ENCODE measurements around the gene RPL11. TPM values are rescaled to one million over a fixed set of nuclear protein-coding genes. Genes with fewer than 3 reads are reported as not detected.
"Not testable (repeated sequence)": the region's sequence is repeated elsewhere in the genome, so short reads cannot be mapped to it uniquely, and the experiment has no call there.

Gene RPL11
- total RNA-seq, 5 donors from 2014 or later (not counting 1 experiment from before 2014, with no cell fraction given): 1,758 to 2,043 (median 1,921) TPM

DNA sequence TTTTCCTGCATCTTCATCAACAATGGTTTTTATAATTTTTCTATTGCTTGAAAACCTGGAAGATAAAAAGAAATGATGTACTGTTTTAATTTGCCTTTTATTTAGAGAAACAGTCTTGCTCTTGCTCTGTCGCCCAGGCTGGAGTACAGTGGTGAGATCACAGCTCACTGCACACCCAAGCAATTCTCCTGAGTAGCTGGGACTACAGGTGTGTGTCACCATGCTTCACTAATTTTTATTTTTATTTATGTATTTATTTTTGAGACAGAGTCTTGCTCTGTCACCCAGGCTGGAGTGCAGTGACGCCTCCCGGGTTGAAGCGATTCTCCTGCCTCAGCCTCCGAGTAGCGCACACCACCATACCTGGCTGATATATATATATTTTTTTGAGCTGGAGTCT is 43.0 kb upstream of the RPL11 start:
- peaks cover 0 to 8% of the 10 kb centered on the region in 2 donors for H3K27me3 Mint-ChIP-seq
- H3K27ac Mint-ChIP-seq: no peak overlapping the region
- no peak for DNase-seq
- Histone ChIP-seq H3K27me3 (replicated peaks in 1 of 2; ENCODE audit: control insufficient read depth in 2 of 2, extremely low read depth in 1 of 2, insufficient read depth in 2 of 2, low read length in 1 of 2) (peaks cover 2 to 15% of the 10 kb centered on the region in 2 experiments), H3K27ac (ENCODE audit: low read length) (no peak overlapping the region), H3K4me3 (ENCODE audit: control insufficient read depth in 1 of 2, extremely low read depth in 1 of 2, low read length in 1 of 2) (no peak overlapping the region), H3K9me3 (no peaks in the 10 kb centered on the region), H3K4me1 (ENCODE audit: control insufficient read depth in 1 of 2, extremely low read depth in 1 of 2, insufficient read depth in 2 of 2, low read length in 2 of 2) (no peaks in the 10 kb centered on the region), H3K36me3 (ENCODE audit: control insufficient read depth in 2 of 2, extremely low read depth in 1 of 2, insufficient read depth in 1 of 2, low read length in 1 of 2) (peaks cover 0 to 3% of the 10 kb centered on the region in 2 donors)
- H3K36me3 Mint-ChIP-seq: no peaks in the 10 kb centered on the region
- CTCF ChIA-PET: no interaction called here
- no peak overlapping the region for H3K4me3 Mint-ChIP-seq
- no peaks in the 10 kb centered on the region for H3K4me1 Mint-ChIP-seq
- POLR2A ChIA-PET: no interaction called here
- ATAC-seq (replicated peaks in 1 of 4): no peak
- 93% methylated on average over 3 of the region's 6 CpGs for WGBS (ENCODE audit: insufficient coverage)
- H3K9me3 Mint-ChIP-seq: no peaks in the 10 kb centered on the region

DNA sequence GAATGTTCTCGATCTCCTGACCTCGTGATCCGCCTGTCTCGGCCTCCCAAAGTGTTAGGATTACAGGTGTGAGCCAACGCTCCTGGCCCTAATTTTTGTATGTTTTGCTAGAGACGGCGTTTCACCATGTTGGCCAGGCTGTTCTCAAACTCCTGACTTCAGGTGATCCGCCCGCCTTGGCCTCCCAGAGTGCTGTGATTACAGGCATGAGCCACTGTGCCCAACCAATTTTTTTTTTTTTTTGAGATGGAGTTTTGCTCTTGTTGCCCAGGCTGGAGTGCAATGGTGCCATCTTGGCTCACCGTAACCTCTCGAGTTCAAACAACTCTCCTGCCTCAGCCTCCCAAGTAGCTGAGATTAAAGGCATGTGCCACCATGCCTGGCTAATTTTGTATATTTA is 42.4 kb upstream of the RPL11 start:
- H3K27ac ChIP-seq (ENCODE audit: low read length); H3K4me3 Mint-ChIP-seq; ATAC-seq (replicated peaks in 1 of 4); H3K4me1 Mint-ChIP-seq; H3K36me3 Mint-ChIP-seq; H3K9me3 Mint-ChIP-seq; H3K27ac Mint-ChIP-seq; H3K4me3 ChIP-seq (ENCODE audit: control insufficient read depth in 1 of 2, extremely low read depth in 1 of 2, low read length in 1 of 2); H3K36me3 ChIP-seq (ENCODE audit: control insufficient read depth in 2 of 2, extremely low read depth in 1 of 2, insufficient read depth in 1 of 2, low read length in 1 of 2); H3K4me1 ChIP-seq (ENCODE audit: control insufficient read depth in 1 of 2, extremely low read depth in 1 of 2, insufficient read depth in 2 of 2, low read length in 2 of 2); DNase-seq; H3K9me3 ChIP-seq: not testable (repeated sequence)
- ChIA-PET POLR2A (interaction anchor here in 1 of 2 donors (0.6 kb wide), 1 partner anchor 154 kb away, joined by 3 read pairs; no protein-coding TSS in a partner anchor), CTCF (interaction anchor here in 1 of 2 donors (0.7 kb wide), 1 partner anchor 1716 kb away, joined by 5 read pairs; no protein-coding TSS in a partner anchor)
- H3K27me3 Mint-ChIP-seq: peaks cover 0 to 12% of the 10 kb centered on the region in 2 donors
- H3K27me3 ChIP-seq (replicated peaks in 1 of 2; ENCODE audit: control insufficient read depth in 2 of 2, extremely low read depth in 1 of 2, insufficient read depth in 2 of 2, low read length in 1 of 2): peaks cover 2 to 17% of the 10 kb centered on the region in 2 experiments
- 90% methylated on average over 9 of the region's 11 CpGs for WGBS (ENCODE audit: insufficient coverage)

- Mint-ChIP-seq H3K4me3 (no peak overlapping the region), H3K9me3 (no peaks in the 10 kb centered on the region), H3K27me3 (peaks cover 0 to 14% of the 10 kb centered on the region in 2 donors), H3K27ac (no peak overlapping the region), H3K36me3 (no peaks in the 10 kb centered on the region), H3K4me1 (no peaks in the 10 kb centered on the region)
- ATAC-seq (replicated peaks in 1 of 4): no peak
- no peak overlapping the region for H3K27ac ChIP-seq (ENCODE audit: low read length)
- H3K4me3 ChIP-seq (ENCODE audit: control insufficient read depth in 1 of 2, extremely low read depth in 1 of 2, low read length in 1 of 2): no peak overlapping the region
- no peak for DNase-seq
- H3K36me3 ChIP-seq (ENCODE audit: control insufficient read depth in 2 of 2, extremely low read depth in 1 of 2, insufficient read depth in 1 of 2, low read length in 1 of 2): no peaks in the 10 kb centered on the region
- ChIA-PET CTCF (interaction anchor here (0.5 to 1.0 kb wide), 4 partner anchors 14 to 416 kb away, joined by 3 to 9 read pairs (median 4); no protein-coding TSS in a partner anchor), POLR2A (interaction anchor here in 1 of 2 donors (0.5 kb wide), 1 partner anchor 116 kb away, joined by 3 read pairs; no protein-coding TSS in a partner anchor)
- no peaks in the 10 kb centered on the region for H3K4me1 ChIP-seq (ENCODE audit: control insufficient read depth in 1 of 2, extremely low read depth in 1 of 2, insufficient read depth in 2 of 2, low read length in 2 of 2)
- 87% methylated on average over 6 of the region's 10 CpGs for WGBS (ENCODE audit: insufficient coverage)
- H3K9me3 ChIP-seq: no peaks in the 10 kb centered on the region
- peaks cover 2 to 12% of the 10 kb centered on the region in 2 experiments for H3K27me3 ChIP-seq (replicated peaks in 1 of 2; ENCODE audit: control insufficient read depth in 2 of 2, extremely low read depth in 1 of 2, insufficient read depth in 2 of 2, low read length in 1 of 2)
Measured at GRCh38 chr1:23650344-23650990, 41.1 kb upstream of the RPL11 start.

- ChIA-PET CTCF (interaction anchor here (0.5 to 1.0 kb wide), 3 partner anchors 13 to 415 kb away, joined by 3 to 7 read pairs (median 4); no protein-coding TSS in a partner anchor), POLR2A (no interaction called here)
- Histone ChIP-seq H3K36me3 (ENCODE audit: control insufficient read depth in 2 of 2, extremely low read depth in 1 of 2, insufficient read depth in 1 of 2, low read length in 1 of 2) (no peaks in the 10 kb centered on the region), H3K27me3 (replicated peaks in 1 of 2; ENCODE audit: control insufficient read depth in 2 of 2, extremely low read depth in 1 of 2, insufficient read depth in 2 of 2, low read length in 1 of 2) (peaks cover 2 to 12% of the 10 kb centered on the region in 2 experiments), H3K4me3 (ENCODE audit: control insufficient read depth in 1 of 2, extremely low read depth in 1 of 2, low read length in 1 of 2) (no peak overlapping the region), H3K4me1 (ENCODE audit: control insufficient read depth in 1 of 2, extremely low read depth in 1 of 2, insufficient read depth in 2 of 2, low read length in 2 of 2) (no peaks in the 10 kb centered on the region), H3K9me3 (no peaks in the 10 kb centered on the region), H3K27ac (ENCODE audit: low read length) (no peak overlapping the region)
- H3K27ac Mint-ChIP-seq: no peak overlapping the region
- no peak for DNase-seq
- ATAC-seq (replicated peaks in 1 of 4): no peak
- peaks cover 0 to 14% of the 10 kb centered on the region in 2 donors for H3K27me3 Mint-ChIP-seq
- no peaks in the 10 kb centered on the region for H3K36me3 Mint-ChIP-seq
- no peak overlapping the region for H3K4me3 Mint-ChIP-seq
- H3K4me1 Mint-ChIP-seq: no peaks in the 10 kb centered on the region
- H3K9me3 Mint-ChIP-seq: no peaks in the 10 kb centered on the region
- 60% methylated on average over 3 of the region's 7 CpGs for WGBS (ENCODE audit: insufficient coverage)
Measured at GRCh38 chr1:23651069-23651808, 40.4 kb upstream of the RPL11 start.

DNA sequence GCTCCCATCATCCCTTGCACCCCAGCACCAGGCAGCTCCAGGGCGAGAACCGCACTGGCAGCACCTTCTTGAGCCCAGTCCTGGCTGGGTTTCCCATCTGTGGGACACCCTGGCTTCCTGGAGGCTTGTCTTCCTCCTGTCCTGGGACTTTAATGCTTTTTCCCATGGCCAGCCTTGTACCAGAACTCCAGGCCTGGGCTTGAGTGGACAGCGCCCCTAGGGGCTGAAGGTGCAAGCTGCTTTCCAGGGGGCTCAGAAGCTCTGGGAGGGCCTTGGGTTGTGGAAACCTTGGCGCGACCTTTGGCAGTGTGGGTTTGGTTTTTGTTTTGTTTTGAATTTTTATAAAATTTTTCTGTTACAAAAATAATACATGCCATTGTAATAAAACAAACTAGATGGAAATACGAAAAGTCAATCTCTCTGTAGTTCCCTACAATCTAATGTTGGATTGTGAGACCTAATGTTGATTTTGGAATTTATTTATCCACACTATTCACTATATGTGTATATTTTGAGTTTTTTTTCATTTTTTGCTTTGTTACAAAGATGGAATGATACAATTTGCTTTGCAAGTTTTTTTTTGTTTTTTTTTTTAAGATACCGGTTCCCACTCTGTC is 33.8 kb upstream of the RPL11 start:
- POLR2A ChIA-PET: no interaction called here
- 66% methylated on average over 3 of the region's 7 CpGs for WGBS (ENCODE audit: insufficient coverage)

DNA sequence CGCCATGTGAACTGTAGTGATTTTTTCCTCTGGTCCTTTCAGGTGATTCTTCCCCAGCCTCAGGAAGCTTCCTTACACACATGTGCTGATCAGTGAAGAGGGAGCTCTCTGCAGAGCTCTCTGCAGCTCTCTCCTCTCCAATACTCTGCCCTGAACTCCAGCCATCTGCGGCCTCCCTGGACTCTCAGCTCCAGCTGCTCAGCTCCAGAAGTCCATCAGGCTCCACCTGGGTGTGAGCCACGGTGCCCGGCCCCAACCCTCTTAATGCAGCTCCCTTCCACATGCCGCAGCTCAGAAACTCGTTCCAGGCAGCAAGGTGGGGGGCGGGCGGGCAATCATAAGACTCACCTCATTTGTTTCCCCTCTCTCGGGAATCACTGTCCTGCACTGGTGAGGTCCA is 30.9 kb upstream of the RPL11 start:
- peaks cover 0 to 2% of the 10 kb centered on the region in 2 experiments for H3K27me3 ChIP-seq (replicated peaks in 1 of 2; ENCODE audit: control insufficient read depth in 2 of 2, extremely low read depth in 1 of 2, insufficient read depth in 2 of 2, low read length in 1 of 2)
- DNase-seq: no peak
- H3K36me3 ChIP-seq (ENCODE audit: control insufficient read depth in 2 of 2, extremely low read depth in 1 of 2, insufficient read depth in 1 of 2, low read length in 1 of 2): no peaks in the 10 kb centered on the region
- Mint-ChIP-seq H3K4me3 (no peak overlapping the region), H3K27ac (no peak overlapping the region), H3K9me3 (no peaks in the 10 kb centered on the region), H3K27me3 (peaks cover 0 to 11% of the 10 kb centered on the region in 2 donors), H3K4me1 (peaks cover 4 to 10% (median 5%) of the 10 kb centered on the region in 3 donors), H3K36me3 (no peaks in the 10 kb centered on the region)
- no peak for ATAC-seq (replicated peaks in 1 of 4)
- peaks cover 2 to 3% of the 10 kb centered on the region in 2 experiments for H3K4me1 ChIP-seq (ENCODE audit: control insufficient read depth in 1 of 2, extremely low read depth in 1 of 2, insufficient read depth in 2 of 2, low read length in 2 of 2)
- no CpG with 5 or more reads among the region's 9 CpGs for WGBS (ENCODE audit: insufficient coverage)
- H3K9me3 ChIP-seq: no peaks in the 10 kb centered on the region
- no peak overlapping the region for H3K4me3 ChIP-seq (ENCODE audit: control insufficient read depth in 1 of 2, extremely low read depth in 1 of 2, low read length in 1 of 2)
- CTCF ChIA-PET: interaction anchor here in 1 of 2 donors (1.1 kb wide), 1 partner anchor 28 kb away, joined by 5 read pairs; no protein-coding TSS in a partner anchor
- H3K27ac ChIP-seq (ENCODE audit: low read length): no peak overlapping the region
- POLR2A ChIA-PET: no interaction called here

More for the DNA sequence above, 33.8 kb upstream of the RPL11 start:
- peak in 22 of 35 experiments; percentile 6 to 47 (median 18) for DNase-seq
- Mint-ChIP-seq H3K27ac (no peak overlapping the region), H3K27me3 (peaks cover 0 to 16% of the 10 kb centered on the region in 2 donors), H3K9me3 (no peaks in the 10 kb centered on the region), H3K4me3 (no peak overlapping the region), H3K36me3 (no peaks in the 10 kb centered on the region), H3K4me1 (no peaks in the 10 kb centered on the region)
- Histone ChIP-seq H3K4me1 (ENCODE audit: control insufficient read depth in 1 of 2, extremely low read depth in 1 of 2, insufficient read depth in 2 of 2, low read length in 2 of 2) (no peaks in the 10 kb centered on the region), H3K27ac (ENCODE audit: low read length) (no peak overlapping the region), H3K27me3 (replicated peaks in 1 of 2; ENCODE audit: control insufficient read depth in 2 of 2, extremely low read depth in 1 of 2, insufficient read depth in 2 of 2, low read length in 1 of 2) (peaks cover 0 to 6% of the 10 kb centered on the region in 2 experiments), H3K9me3 (no peaks in the 10 kb centered on the region), H3K4me3 (ENCODE audit: control insufficient read depth in 1 of 2, extremely low read depth in 1 of 2, low read length in 1 of 2) (no peak overlapping the region), H3K36me3 (ENCODE audit: control insufficient read depth in 2 of 2, extremely low read depth in 1 of 2, insufficient read depth in 1 of 2, low read length in 1 of 2) (no peaks in the 10 kb centered on the region)
- ATAC-seq (replicated peaks in 1 of 4): peak; percentile 38 to 71 (median 50)
- CTCF ChIA-PET: interaction anchor here in 1 of 2 donors (0.6 kb wide), 1 partner anchor 26 kb away, joined by 4 read pairs; no protein-coding TSS in a partner anchor

All from T-cell (primary cell).